ENCODE results near the gene AGFG2. TPM values are rescaled to one million over a fixed set of nuclear protein-coding genes. Genes with fewer than 3 reads are reported as not detected.

AGFG2 gene
- total RNA-seq, 1 experiment from 2014 or later: 19.1 TPM

DNA sequence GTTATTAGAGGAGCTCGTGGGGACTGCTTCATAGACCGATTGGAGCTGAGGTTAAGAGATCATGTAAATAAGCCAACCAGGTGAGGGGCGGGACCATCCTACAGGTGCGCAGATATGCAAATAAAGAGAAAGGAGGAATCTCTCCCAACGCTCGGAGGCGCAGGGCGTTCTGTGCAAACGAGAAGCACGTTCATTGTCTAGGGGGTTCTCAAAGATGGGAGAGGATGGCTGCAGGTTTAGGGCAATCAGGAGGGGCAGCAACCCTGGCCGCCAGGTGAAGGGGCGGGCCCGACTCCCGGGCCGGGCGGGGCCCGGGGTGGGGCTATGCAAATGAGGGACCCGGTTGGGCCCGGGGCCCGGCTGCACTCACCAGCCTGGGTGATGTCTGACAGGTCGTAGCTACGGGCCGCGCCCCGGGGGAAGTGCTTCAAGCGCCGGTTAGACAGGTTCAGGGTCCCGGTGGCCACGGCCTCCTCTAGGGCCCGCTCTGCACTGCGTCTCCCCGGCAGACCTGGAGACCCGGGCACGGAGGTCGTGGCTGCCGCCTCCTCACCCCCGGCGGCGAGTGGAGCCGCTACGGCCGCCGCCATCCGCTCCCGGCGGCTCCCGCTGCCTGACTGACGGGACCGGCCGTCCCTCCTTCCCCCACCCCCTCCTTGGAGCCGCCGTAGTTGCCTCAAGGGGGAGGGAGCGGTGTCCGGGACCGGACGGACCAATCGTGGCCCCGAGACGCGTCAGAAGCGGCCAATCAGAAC lies 46.7 kb downstream of the AGFG2 start, which contains the start of gene LRCH4:
Gene LRCH4 (minus strand): TSS at position 619 of the 755 bp plus-strand sequence. CDS start 29 bp downstream, at position 590.
- DNase-seq (ENCODE audit: low read depth): no peak

- DNase-seq (ENCODE audit: low read depth): peak; percentile 100
Observed at GRCh38 chr7:100586266-100587025, 47.4 kb downstream of the AGFG2 start, which contains the start of gene FBXO24. TSS of gene FBXO24 (plus strand) at chr7:100586328. CDS start at chr7:100586626, 298 bp downstream.

- DNase-seq (ENCODE audit: low read depth): peak; percentile 40
Observed at GRCh38 chr7:100588438-100588837, 49.4 kb downstream of the AGFG2 start.

GRCh38 chr7:100589341-100589947 lies 50.4 kb downstream of the AGFG2 start:
- DNase-seq (ENCODE audit: low read depth): no peak

DNA sequence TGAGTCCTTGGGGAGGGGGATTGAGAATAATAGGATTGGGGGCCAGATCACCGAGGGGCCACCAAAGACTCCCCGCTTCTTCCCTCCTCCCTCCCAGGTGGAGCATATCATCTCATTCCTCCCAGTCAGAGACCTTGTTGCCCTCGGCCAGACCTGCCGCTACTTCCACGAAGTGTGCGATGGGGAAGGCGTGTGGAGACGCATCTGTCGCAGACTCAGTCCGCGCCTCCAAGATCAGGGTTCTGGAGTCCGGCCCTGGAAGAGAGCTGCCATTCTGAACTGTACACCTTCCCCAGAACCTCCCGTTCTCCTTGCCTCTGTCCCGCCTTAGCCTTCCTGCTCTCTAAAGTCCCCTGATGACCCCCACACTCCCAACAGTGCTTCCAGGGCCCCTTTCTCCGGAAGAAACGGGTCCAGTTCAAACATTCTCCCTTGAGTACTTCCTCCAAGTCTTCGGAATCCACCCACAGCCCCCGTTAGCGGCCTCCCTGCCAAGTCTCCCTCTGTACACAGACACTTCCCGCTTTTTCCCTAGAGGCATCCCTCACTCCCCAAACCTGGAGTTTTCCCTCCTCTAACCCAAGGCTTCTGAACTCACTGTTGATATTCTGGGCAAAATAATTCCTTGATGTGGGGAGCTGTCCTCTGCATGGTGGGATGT lies 51.2 kb downstream of the AGFG2 start:
- DNase-seq (ENCODE audit: low read depth): no peak

GRCh38 chr7:100591596-100591995 lies 52.6 kb downstream of the AGFG2 start:
- DNase-seq (ENCODE audit: low read depth): no peak

GRCh38 chr7:100595188-100595587 lies 56.2 kb downstream of the AGFG2 start:
- DNase-seq (ENCODE audit: low read depth): no peak

GRCh38 chr7:100598425-100598824 lies 59.4 kb downstream of the AGFG2 start:
- DNase-seq (ENCODE audit: low read depth): peak; percentile 50

DNA sequence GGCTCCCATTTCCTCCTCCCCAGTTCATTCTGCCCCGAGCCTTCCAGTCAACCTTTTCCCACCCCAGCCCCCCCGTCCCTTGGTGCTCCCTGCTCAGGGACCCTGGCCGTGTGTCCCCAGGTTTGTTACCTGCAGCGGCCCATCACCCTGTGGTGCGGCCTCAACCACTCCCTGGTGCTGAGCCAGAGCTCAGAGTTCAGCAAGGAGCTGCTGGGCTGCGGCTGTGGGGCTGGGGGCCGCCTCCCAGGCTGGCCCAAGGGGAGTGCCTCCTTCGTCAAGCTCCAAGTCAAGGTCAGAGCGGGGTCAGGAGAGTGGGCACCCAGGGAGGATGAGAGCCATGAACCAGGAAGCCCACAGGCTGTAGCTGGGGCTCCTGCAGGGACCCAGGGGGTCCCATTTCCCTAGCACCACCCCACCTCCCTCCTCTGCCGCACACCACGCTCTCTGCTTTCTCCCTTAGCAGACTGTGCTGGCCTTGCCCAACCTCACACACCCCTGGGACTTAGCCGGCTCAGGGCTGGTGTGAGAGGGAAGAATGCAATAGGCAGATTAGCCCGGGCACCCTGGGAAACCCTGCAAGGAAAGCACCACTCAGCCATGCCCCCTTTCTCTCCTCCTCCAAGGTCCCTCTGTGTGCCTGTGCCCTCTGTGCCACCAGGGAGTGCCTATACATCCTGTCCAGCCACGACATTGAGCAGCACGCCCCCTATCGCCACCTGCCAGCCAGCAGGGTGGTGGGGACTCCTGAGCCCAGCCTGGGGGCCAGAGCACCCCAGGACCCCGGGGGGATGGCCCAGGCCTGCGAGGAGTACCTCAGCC lies 61.1 kb downstream of the AGFG2 start:
- no peak for DNase-seq (ENCODE audit: low read depth)

DNA sequence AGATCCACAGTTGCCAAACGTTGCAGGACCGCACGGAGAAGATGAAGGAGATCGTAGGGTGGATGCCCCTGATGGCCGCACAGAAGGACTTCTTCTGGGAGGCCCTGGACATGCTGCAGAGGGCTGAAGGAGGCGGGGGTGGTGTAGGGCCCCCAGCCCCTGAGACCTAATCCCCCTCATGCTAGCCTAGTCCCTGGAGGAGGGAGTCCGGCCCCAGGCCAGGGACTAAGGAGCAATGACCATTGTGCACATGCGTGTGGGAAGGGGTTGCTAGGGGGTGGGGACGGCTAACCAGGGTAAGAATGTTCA lies 61.7 kb downstream of the AGFG2 start:
- DNase-seq (ENCODE audit: low read depth): no peak

DNA sequence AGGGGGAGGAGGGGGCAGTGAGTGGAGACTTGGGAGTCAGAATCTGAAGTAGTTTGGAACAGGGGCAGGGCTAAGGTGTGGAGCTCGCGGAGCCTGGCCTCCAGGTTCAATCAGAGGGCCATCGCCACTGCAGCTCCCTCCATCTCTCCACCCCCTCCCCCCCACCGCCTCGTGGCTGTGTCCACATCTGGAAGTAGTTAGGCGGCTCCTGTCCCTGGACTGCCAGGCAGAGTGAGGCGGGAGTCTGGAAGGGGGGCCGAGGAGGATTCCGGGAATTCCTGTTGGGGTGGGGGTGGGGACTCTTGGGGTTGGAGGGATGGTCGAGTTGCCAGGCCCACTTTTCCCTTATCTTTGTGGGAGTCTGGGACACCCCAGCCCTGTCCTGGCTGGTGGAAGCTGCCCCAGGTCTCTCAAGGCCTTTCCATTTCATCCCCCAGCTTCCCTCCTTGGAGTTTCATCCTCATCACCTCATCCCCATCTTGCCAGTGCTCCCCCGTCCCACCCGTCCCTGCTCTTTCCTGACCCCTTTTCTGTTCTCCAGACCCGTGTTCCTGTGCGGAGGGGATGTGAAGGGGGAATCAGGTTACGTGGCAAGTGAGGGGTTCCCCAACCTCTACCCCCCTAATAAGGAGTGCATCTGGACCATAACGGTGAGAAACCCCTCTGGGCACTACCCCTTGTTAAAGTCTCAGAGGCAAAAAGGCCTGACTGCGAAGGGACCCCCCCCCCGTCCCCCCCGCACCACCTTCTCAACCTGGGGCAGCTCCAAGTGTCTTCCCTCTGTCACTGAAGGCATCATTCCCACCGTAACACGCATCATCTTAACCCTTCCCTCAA lies 64.1 kb downstream of the AGFG2 start:
- DNase-seq (ENCODE audit: low read depth): peak; percentile 93

DNA sequence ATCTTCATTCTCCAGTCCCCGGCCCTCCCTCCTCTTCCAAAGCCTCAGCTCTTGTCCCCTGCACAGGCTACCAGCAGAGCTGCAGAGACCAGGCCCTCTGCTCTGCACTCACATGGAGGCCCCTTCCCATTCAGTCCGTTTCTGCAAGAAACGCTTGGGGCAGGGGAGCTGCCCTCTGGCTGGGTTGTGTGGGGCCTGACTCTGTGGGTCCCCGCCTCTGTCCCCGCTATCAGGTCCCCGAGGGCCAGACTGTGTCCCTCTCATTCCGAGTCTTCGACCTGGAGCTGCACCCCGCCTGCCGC lies 64.7 kb downstream of the AGFG2 start:
- no peak for DNase-seq (ENCODE audit: low read depth)

DNA sequence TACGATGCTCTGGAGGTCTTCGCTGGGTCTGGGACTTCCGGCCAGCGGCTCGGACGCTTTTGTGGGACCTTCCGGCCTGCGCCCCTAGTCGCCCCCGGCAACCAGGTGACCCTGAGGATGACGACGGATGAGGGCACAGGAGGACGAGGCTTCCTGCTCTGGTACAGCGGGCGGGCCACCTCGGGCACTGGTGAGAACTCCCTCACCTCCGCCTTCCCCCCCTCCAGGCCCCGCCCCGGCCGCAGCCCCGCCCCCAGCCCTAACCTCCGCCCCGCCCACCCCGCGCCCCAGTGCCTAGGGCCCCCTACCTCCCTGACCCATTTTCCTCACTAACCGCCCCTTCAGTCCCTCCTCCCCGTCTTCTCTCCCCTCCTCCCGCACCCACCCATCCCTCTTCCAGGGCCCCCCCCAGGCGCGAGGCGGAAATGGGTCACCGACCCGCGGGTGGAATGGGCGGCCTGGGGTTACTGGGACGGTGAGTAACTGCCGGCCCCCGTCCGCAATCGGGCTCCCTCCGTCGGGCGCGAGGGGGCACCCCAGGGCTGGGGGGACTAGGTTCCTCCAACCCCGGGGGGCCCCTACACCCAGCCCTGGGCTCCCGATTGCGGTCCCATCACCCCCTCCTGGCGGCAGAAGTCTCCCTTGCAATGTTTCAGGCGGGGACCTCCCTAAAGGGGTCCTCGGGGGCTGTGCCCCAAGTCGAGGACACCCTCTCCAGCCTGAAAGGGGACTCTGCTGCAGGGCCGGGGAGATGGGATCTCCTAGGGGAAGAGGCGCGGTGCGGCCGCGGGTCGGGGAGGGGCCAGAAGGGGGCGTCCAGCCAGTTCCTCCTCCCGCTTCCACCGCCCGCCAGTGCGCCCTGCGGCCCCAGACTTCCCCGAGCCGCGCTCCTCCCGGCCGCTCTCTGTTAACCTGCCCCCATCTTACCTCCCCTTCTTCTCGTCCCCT lies 65.3 kb downstream of the AGFG2 start:
- no peak for DNase-seq (ENCODE audit: low read depth)

- DNase-seq (ENCODE audit: low read depth): no peak
Observed at GRCh38 chr7:100604976-100605911, 66.2 kb downstream of the AGFG2 start.

- DNase-seq (ENCODE audit: low read depth): no peak
Observed at GRCh38 chr7:100606313-100606712, 67.3 kb downstream of the AGFG2 start.

GRCh38 chr7:100607111-100607510 lies 68.1 kb downstream of the AGFG2 start:
- DNase-seq (ENCODE audit: low read depth): no peak

GRCh38 chr7:100609958-100610357 lies 71.0 kb downstream of the AGFG2 start:
- DNase-seq (ENCODE audit: low read depth): no peak

Data from Daoy (cell line).